T-helper 1 cell treated with Interleukin-12 subunit alpha and Interleukin-12 subunit beta and Interleukin-4 antibody, amounts not matched to agents 30 μg/mL and 1 μg/mL, for 36 hours (primary cell): ENCODE results near the gene SOX15.

ENCODE experiments used
- H3K27ac Mint-ChIP-seq: one replicate; pipeline ENCODE4 v1.8.0; 2021; ENCODE audit warnings: mild to moderate bottlenecking, mixed read lengths
- H3K27me3 Mint-ChIP-seq: one replicate; pipeline ENCODE4 v1.8.0; 2021; ENCODE audit warnings: low read depth, mixed read lengths
- H3K36me3 Mint-ChIP-seq: one replicate; pipeline ENCODE4 v1.8.0; 2021; ENCODE audit warnings: low read depth, mixed read lengths
- H3K4me1 Mint-ChIP-seq: one replicate; pipeline ENCODE4 v1.8.0; 2021; ENCODE audit warnings: low read depth, mixed read lengths
- H3K4me3 Mint-ChIP-seq: one replicate; pipeline ENCODE4 v1.8.0; 2021; ENCODE audit warnings: mild to moderate bottlenecking, moderate library complexity, mixed read lengths
- H3K9me3 Mint-ChIP-seq: one replicate; pipeline ENCODE4 v1.8.0; 2021; ENCODE audit warnings: mixed read lengths

SOX15 gene

DNA sequence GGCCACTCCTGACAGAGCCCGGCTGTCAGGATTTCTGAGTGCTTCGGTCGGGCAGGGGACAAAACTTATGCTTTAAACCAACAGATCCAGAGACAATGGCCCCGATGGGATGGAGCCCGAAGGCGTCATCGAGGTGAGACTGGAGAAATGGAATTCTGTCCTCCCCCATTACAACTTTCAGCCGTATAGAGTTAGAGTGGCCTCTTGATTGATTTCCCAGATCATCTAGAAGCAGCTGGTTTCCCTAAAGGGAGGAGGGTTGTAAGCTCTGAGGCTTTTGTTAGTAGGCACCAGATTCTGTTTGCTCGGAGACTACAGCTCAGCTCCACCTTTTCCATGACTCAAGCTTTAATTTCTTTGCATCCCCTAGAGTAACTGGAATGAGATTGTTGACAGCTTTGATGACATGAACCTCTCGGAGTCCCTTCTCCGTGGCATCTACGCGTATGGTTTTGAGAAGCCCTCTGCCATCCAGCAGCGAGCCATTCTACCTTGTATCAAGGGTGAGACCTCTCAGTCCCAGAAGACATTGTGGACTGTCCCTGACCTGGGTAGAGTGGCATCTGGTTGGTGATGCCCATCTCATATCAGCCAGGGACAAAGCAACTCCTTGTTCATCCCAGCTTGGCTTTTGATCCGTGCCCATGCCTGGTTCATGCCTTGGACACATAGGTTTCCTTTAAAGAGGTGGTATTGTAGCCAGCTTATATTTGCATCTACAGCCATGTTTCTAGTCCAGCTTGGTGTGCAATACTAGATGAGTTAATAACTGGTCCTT, 15.5 kb downstream of the SOX15 start:
- Mint-ChIP-seq H3K4me1 (peaks cover 50% of the 10 kb centered on the region), H3K27me3 (no peaks in the 10 kb centered on the region), H3K9me3 (no peaks in the 10 kb centered on the region), H3K4me3 (peak overlapping the region; percentile 95), H3K36me3 (peaks cover 71% of the 10 kb centered on the region), H3K27ac (peak overlapping the region; percentile 100)

DNA sequence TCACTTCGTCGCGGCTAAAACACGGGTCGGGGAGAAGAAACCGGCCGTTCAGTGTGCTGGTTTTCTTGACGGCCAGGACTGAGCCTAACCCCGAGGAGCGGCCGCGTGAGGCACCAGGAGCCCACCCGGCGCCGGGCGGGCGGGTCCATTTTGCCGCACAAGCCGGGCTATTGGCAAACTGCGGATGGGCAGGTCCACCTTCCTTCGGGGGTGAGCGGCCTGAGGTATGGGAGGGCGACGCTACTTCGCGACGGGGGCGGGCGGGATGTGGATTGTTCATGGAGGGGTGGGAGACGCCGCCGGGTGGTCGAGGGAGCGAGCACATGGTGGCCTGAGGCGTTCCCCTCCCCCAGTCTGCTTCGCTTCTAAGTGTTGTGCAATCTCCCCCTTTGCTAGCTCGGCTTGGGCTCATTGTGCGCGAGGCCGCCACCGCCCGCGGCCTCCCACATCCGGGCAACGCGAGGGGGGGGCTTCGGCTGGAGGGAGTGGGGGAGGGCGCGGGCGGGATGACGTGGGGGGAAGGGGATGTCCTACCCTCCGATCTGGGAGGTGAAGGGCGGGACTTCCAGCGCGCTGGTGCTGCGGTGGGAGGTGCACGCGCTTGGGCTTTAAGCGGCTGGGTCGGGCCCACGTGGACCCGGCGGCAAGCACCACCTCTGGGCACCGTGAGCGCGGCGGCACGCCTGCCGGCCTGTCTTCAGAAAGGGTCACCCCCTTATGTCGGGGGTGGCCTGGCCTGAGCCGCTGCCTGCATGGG, 16.4 kb downstream of the SOX15 start:
- H3K36me3 Mint-ChIP-seq: peaks cover 69% of the 10 kb centered on the region

DNA sequence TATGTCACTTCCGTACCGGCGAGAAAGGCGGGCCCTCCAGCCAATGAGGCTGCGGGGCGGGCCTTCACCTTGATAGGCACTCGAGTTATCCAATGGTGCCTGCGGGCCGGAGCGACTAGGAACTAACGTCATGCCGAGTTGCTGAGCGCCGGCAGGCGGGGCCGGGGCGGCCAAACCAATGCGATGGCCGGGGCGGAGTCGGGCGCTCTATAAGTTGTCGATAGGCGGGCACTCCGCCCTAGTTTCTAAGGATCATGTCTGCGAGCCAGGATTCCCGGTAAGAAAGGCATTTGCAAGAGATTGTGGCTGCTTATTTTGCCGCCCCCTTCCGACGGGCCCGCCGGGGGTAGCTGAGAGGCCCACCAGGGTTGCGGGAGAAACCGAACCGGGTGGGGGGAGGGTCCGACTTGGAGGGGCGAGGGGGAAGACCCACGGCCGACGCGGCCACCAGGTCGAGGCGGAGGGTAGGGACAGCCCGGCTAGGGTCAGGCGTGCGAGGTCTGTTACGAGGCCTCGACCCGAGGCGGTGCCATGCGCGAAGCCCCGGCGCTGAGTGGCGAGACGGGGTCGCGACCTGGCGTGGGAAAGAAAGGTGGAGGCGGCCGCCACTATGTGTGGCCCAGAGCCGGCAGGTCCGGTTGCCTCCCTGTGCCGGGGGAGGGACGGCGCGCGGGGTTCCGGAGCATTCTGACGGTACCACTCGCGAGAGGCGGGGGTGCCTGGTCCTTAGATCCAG, 17.1 kb downstream of the SOX15 start:
- H3K4me1 Mint-ChIP-seq: peaks cover 44% of the 10 kb centered on the region
- H3K4me3 Mint-ChIP-seq: peak overlapping the region; percentile 95
- H3K36me3 Mint-ChIP-seq: peaks cover 64% of the 10 kb centered on the region
- peak overlapping the region; percentile 100 for H3K27ac Mint-ChIP-seq
- no peaks in the 10 kb centered on the region for H3K9me3 Mint-ChIP-seq
- H3K27me3 Mint-ChIP-seq: no peaks in the 10 kb centered on the region

More for the DNA sequence above, 16.4 kb downstream of the SOX15 start:
- Mint-ChIP-seq H3K9me3 (no peaks in the 10 kb centered on the region), H3K27ac (peak overlapping the region; percentile 100), H3K4me1 (peaks cover 49% of the 10 kb centered on the region), H3K27me3 (no peaks in the 10 kb centered on the region), H3K4me3 (peak overlapping the region; percentile 95)

DNA sequence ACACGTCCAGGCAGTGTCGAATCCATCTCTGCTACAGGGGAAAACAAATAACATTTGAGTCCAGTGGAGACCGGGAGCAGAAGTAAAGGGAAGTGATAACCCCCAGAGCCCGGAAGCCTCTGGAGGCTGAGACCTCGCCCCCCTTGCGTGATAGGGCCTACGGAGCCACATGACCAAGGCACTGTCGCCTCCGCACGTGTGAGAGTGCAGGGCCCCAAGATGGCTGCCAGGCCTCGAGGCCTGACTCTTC, 17.6 kb downstream of the SOX15 start:
- no peaks in the 10 kb centered on the region for H3K27me3 Mint-ChIP-seq
- H3K27ac Mint-ChIP-seq: peak overlapping the region; percentile 100
- H3K4me3 Mint-ChIP-seq: peak overlapping the region; percentile 95
- no peaks in the 10 kb centered on the region for H3K9me3 Mint-ChIP-seq
- H3K4me1 Mint-ChIP-seq: peaks cover 40% of the 10 kb centered on the region
- peaks cover 64% of the 10 kb centered on the region for H3K36me3 Mint-ChIP-seq

DNA sequence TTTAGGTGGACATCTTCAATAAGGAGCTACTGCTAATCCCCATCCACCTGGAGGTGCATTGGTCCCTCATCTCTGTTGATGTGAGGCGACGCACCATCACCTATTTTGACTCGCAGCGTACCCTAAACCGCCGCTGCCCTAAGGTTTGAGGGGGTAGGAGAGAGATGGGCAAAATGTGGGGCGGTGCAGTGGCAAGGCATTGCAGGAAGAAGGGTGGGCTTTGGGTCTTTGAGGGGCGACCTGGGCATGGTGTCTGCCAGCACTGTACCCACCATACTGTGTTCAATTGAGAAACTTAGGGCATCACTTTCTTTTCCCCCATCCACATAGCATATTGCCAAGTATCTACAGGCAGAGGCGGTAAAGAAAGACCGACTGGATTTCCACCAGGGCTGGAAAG, 19.5 kb downstream of the SOX15 start:
- peaks cover 26% of the 10 kb centered on the region for H3K4me1 Mint-ChIP-seq
- H3K36me3 Mint-ChIP-seq: peaks cover 48% of the 10 kb centered on the region
- H3K9me3 Mint-ChIP-seq: no peaks in the 10 kb centered on the region
- H3K4me3 Mint-ChIP-seq: no peak overlapping the region
- H3K27me3 Mint-ChIP-seq: no peaks in the 10 kb centered on the region
- H3K27ac Mint-ChIP-seq: peak overlapping the region; percentile 24

DNA sequence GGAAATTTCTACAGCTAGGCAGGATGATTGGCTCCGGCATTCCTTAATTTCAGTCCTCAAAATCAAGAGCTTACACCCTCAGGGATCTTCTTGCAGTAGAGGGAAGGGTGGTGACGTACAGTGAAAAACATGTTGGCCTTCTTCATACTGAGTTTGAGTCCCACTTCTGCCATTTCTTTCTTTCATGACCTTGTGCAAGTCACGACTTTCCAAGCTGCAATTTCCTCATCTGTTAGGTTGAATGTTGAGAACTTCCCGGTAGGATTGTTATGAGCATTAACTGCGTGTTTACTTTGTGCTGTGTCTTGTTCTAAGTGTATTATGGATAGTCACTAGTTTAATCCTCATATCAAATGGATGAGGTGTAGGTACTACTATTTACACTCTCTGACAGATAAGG, 20.3 kb downstream of the SOX15 start:
- H3K27ac Mint-ChIP-seq: no peak overlapping the region
- no peaks in the 10 kb centered on the region for H3K9me3 Mint-ChIP-seq
- no peaks in the 10 kb centered on the region for H3K27me3 Mint-ChIP-seq
- peaks cover 21% of the 10 kb centered on the region for H3K4me1 Mint-ChIP-seq
- H3K4me3 Mint-ChIP-seq: no peak overlapping the region
- peaks cover 47% of the 10 kb centered on the region for H3K36me3 Mint-ChIP-seq

DNA sequence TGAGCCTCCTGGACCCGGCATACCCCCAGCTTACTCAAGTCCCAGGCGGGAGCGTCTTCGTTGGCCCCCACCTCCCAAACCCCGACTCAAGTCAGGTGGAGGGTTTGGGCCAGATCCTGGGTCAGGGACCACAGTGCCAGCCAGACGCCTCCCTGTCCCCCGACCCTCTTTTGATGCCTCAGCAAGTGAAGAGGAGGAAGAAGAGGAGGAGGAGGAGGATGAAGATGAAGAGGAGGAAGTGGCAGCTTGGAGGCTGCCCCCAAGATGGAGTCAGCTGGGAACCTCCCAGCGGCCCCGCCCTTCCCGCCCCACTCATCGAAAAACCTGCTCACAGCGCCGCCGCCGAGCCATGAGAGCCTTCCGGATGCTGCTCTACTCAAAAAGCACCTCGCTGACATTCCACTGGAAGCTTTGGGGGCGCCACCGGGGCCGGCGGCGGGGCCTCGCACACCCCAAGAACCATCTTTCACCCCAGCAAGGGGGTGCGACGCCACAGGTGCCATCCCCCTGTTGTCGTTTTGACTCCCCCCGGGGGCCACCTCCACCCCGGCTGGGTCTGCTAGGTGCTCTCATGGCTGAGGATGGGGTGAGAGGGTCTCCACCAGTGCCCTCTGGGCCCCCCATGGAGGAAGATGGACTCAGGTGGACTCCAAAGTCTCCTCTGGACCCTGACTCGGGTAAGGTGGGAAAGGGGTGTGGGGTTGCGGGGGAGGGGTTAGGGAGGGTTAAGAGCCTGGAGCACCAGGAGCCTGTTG, 26.6 kb downstream of the SOX15 start:
- Mint-ChIP-seq H3K36me3 (peaks cover 31% of the 10 kb centered on the region), H3K27ac (no peak overlapping the region), H3K27me3 (no peaks in the 10 kb centered on the region), H3K4me3 (peak overlapping the region; percentile 98), H3K4me1 (peaks cover 31% of the 10 kb centered on the region), H3K9me3 (no peaks in the 10 kb centered on the region)

DNA sequence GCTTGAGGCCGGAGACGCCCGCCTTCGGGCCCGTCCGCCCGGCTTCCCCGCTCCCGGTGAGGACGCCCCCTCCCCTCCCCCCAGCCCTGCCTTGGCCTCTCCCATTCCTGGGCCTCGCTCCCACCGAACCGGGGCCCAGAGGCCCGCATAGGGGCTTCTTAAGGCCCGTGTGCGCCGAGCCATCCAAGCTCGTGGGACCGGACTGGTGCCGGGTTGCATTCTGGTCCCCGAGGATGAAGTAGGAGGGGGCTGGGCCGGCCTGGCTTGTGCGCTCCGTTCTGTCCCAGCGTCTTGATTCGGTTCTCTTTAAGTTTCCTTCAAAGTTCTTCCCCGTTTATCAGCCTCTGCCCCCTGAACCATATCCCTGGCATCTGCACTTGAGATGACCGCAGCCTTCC, 27.7 kb downstream of the SOX15 start:
- H3K4me1 Mint-ChIP-seq: peaks cover 35% of the 10 kb centered on the region

DNA sequence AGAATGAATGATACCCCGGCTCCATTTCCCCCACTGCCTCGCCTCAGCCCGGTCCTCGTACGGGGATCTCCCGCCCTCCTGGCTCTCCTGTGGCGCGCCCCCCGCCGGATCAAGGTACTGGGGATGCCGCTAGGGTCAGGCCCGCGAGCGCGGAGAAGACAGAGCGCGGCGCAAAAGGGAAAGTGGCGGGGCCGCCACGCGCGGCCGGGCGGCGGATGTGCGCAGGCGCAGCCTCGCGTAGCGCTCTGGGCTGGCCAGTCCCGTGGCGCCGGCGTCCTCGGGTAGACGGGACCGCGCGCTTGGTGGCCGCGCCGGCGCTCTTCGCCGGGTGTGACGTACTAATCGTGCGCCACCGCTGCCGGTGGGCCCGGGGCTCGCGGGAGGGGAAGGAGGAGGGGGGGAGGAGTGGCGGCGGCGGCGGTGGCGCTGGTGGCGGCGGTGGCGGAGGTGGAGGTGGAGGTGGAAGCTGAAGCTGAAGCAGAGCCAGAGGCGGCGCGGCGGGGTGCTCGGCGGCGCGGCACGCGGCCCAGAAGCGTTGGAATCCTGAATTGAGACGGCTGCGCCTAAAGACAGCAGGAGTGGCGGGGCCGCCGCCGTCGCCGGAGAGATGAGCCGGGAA, 28.2 kb downstream of the SOX15 start, which contains the start of gene SENP3:
TSS of gene SENP3 (plus strand) at position 331 of the 619 bp plus-strand sequence. CDS start 1,158 bp downstream, outside the sequence.
- Mint-ChIP-seq H3K27ac (peak within 1 kb of the TSS; percentile 95), H3K4me3 (peak within 1 kb of the TSS; percentile 98), H3K9me3 (no peaks in the 10 kb centered on the region), H3K36me3 (peaks cover 28% of the 10 kb centered on the region), H3K27me3 (no peaks in the 10 kb centered on the region), H3K4me1 (peaks cover 35% of the 10 kb centered on the region)

More for the DNA sequence above, 27.7 kb downstream of the SOX15 start:
- no peaks in the 10 kb centered on the region for H3K9me3 Mint-ChIP-seq
- H3K4me3 Mint-ChIP-seq: peak overlapping the region; percentile 98
- H3K27me3 Mint-ChIP-seq: no peaks in the 10 kb centered on the region
- peaks cover 28% of the 10 kb centered on the region for H3K36me3 Mint-ChIP-seq
- peak overlapping the region; percentile 95 for H3K27ac Mint-ChIP-seq

DNA sequence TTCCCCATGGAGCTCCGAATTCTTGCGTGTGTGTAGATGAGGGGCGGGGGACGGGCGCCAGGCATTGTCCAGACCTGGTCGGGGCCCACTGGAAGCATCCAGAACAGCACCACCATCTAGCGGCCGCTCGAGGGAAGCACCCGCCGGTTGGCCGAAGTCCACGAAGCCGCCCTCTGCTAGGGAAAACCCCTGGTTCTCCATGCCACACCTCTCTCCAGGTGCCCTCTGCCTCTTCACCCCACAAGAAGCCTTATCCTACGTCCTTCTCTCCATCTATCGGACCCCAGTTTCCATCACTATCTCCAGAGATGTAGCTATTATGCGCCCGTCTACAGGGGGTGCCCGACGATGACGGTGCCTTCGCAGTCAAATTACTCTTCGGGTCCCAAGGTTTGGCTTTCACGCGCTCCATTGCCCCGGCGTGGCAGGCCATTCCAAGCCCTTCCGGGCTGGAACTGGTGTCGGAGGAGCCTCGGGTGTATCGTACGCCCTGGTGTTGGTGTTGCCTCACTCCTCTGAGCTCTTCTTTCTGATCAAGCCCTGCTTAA, 28.8 kb downstream of the SOX15 start:
- H3K27me3 Mint-ChIP-seq: no peaks in the 10 kb centered on the region
- H3K4me3 Mint-ChIP-seq: peak overlapping the region; percentile 82
- H3K4me1 Mint-ChIP-seq: peaks cover 39% of the 10 kb centered on the region
- H3K27ac Mint-ChIP-seq: peak overlapping the region; percentile 88
- no peaks in the 10 kb centered on the region for H3K9me3 Mint-ChIP-seq
- peaks cover 32% of the 10 kb centered on the region for H3K36me3 Mint-ChIP-seq

DNA sequence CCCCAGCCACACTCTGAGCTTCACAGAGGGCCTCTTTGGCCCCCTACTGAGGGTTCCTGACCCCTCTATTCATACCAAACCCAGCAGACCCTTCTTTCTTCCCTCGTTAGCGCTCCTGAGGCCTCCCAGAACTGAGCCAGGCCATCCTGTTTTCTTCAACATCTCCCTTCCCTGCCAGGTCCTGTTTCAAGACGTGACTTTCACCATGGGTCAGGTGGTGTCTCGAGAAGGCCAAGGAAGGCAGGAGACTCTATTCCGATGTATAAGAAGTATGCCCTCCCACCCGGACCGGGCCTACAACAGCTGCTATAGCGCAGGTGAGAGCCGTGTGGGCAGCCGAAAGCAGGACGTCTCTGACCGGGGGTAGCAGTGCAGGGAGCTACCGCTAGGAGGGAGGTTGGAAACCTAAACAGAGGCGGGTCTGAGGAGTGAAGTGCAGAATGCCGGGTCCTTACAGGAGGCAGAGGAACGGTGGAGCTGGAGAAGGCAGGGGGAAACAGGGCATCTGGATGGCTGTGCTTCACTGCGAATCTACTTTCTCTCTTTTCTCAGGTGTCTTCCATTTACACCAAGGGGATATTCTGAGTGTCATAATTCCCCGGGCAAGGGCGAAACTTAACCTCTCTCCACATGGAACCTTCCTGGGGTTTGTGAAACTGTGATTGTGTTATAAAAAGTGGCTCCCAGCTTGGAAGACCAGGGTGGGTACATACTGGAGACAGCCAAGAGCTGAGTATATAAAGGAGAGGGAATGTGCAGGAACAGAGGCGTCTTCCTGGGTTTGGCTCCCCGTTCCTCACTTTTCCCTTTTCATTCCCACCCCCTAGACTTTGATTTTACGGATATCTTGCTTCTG, 29.5 kb downstream of the SOX15 start:
- Mint-ChIP-seq H3K4me3 (peak overlapping the region; percentile 82), H3K36me3 (peaks cover 34% of the 10 kb centered on the region), H3K9me3 (no peaks in the 10 kb centered on the region), H3K4me1 (peaks cover 43% of the 10 kb centered on the region), H3K27ac (peak overlapping the region; percentile 88), H3K27me3 (no peaks in the 10 kb centered on the region)

DNA sequence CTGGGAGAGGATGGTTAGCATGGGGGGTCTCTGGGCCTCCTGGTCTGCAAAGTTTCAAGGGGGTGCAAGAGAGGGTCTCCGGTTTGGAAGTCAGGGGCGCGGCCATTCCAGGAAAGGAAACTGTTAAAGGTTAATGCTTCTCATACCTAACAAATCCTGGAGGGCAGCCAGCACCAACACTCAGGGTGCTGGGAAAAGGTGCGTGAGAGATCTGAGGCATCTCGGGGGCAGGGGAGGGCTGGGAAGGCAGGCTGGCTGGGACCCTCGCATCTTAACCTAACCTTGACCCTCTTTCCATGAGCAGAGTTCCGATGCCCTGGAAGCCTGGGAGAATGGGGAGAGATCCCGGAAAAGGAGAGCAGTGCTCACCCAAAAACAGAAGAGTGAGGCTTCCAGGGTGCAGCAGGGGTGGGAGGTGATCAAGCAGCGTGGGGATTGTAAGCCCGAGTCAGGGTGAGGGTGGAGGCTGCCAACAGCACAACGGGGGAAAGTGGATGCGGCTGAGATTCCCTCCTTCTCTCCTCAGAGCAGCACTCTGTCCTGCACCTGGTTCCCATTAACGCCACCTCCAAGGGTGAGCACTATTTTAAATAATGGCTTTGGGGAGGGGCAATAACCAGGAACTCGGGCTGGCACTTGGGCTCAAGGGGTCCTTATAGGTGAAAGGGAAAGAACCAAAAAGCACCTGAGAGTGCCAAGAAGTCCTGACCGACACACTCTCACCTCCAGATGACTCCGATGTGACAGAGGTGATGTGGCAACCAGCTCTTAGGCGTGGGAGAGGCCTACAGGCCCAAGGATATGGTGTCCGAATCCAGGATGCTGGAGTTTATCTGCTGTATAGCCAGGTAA, 30.3 kb downstream of the SOX15 start:
- Mint-ChIP-seq H3K9me3 (no peaks in the 10 kb centered on the region), H3K4me1 (peaks cover 48% of the 10 kb centered on the region), H3K36me3 (peaks cover 35% of the 10 kb centered on the region), H3K4me3 (no peak overlapping the region), H3K27me3 (no peaks in the 10 kb centered on the region), H3K27ac (no peak overlapping the region)
